ENCODE data around the gene C19orf81.

- no peak for TF ChIP-seq CTCF (IDR thresholded peaks at IDR 0.05; ENCODE audit: poor library complexity, severe bottlenecking)
- no peak for TF ChIP-seq TAF1 (IDR thresholded peaks at IDR 0.05; ENCODE audit: low read depth)
- no peak for TF ChIP-seq EP300 (conservative IDR thresholded peaks at IDR 0.05; ENCODE audit: poor library complexity, severe bottlenecking)
- no peak for TF ChIP-seq SMC3 (conservative IDR thresholded peaks at IDR 0.05; ENCODE audit: poor library complexity)
- TF ChIP-seq POLR2AphosphoS5 (IDR thresholded peaks at IDR 0.05) = no peak
- no peak for TF ChIP-seq EZH2 (IDR thresholded peaks at IDR 0.05; ENCODE audit: borderline replicate concordance, insufficient read depth, low read length, poor library complexity, severe bottlenecking)
These were observed 15.3 kb upstream of the C19orf81 start for GRCh38 chr19:50633973-50634372.
